ENCODE data around the gene SLC47A1.

SLC47A1 gene

DNA sequence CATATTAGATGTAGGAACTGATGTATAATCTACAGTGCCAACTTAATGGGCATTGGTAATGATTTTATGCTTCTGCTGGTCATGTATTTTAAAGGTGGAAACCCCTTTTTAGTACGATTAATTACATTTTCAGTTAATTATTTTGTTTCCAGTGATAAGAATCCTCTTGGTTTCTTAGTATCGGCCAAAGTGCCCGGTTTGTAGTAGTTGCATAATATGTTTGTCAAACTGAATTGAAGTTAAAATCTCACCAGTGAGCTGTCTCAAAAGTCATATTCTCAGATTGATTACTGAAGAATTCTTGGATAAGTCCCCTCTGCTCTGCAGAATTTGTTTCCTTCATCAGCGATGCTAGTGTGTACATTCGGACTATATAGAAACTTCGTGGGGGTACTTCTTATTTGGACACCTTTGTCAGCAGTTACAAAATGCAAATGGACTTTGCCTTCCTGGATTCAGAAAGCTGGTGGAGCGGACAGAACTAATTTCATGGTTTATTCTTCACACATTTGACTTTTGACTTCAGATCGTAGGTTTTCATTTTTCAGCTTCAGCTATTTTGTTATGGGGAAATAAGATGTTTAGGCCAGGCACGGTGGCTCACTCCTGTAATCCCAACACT, 28.2 kb downstream of the SLC47A1 start:
- DNase-seq (ENCODE audit: low read depth), result no peak
- TF ChIP-seq POLR2A (IDR thresholded peaks at IDR 0.05; ENCODE audit: extremely low read depth, insufficient read length) (no peak), MYC (IDR thresholded peaks at IDR 0.05; ENCODE audit: low read depth, low read length) (no peak)
- TF ChIP-seq, protein P1, sequence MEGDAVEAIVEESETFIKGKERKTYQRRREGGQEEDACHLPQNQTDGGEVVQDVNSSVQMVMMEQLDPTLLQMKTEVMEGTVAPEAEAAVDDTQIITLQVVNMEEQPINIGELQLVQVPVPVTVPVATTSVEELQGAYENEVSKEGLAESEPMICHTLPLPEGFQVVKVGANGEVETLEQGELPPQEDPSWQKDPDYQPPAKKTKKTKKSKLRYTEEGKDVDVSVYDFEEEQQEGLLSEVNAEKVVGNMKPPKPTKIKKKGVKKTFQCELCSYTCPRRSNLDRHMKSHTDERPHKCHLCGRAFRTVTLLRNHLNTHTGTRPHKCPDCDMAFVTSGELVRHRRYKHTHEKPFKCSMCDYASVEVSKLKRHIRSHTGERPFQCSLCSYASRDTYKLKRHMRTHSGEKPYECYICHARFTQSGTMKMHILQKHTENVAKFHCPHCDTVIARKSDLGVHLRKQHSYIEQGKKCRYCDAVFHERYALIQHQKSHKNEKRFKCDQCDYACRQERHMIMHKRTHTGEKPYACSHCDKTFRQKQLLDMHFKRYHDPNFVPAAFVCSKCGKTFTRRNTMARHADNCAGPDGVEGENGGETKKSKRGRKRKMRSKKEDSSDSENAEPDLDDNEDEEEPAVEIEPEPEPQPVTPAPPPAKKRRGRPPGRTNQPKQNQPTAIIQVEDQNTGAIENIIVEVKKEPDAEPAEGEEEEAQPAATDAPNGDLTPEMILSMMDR (IDR thresholded peaks at IDR 0.05; ENCODE audit: low read depth, low read length), result no peak
- TF ChIP-seq, protein P2, sequence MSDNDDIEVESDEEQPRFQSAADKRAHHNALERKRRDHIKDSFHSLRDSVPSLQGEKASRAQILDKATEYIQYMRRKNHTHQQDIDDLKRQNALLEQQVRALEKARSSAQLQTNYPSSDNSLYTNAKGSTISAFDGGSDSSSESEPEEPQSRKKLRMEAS (IDR thresholded peaks at IDR 0.05; ENCODE audit: low read depth, low read length), result no peak
- H3K4me3 ChIP-seq (ENCODE audit: low read depth, low read length), result no peak overlapping the region

DNA sequence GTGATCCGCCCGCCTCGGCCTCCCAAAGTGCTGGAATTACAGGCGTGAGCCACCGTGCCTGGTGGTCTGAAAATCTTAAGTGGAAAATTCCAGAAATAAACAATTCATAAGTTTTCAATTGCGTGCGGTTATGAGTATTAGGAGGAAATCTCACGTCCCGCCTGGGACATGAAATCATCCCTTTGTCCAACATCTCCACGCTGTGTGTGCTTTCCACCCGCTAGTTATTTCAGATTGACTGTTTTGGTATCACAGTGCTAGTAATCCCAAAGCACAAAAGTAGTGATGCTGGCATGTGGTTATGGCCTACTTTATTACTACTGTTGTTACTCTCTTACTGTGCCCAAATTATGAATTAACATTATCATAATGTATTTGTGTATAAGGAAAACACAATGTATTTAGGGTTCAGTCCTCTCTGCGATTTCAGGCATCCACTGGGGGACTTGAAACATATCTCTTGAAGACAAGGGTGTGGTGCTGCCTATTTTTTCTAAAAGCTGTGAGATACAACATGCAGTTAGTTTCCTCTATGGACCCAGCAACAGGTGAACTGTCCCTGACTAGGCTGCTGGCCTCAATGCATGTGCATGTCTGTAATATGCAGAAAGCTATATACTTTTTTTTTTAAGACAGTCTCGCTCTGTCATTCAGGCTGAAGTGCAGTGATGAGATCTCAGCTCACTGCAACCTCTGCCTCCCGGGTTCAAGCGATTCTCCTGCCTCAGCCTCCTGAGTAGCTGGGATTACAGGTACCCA, 32.3 kb downstream of the SLC47A1 start:
- no peak overlapping the region for H3K4me3 ChIP-seq (ENCODE audit: low read depth, low read length)
- TF ChIP-seq POLR2A (IDR thresholded peaks at IDR 0.05; ENCODE audit: extremely low read depth, insufficient read length) (no peak), MYC (IDR thresholded peaks at IDR 0.05; ENCODE audit: low read depth, low read length) (no peak)
- TF ChIP-seq, protein P1 (IDR thresholded peaks at IDR 0.05; ENCODE audit: low read depth, low read length), result no peak
- TF ChIP-seq, protein P2 (IDR thresholded peaks at IDR 0.05; ENCODE audit: low read depth, low read length), result no peak
- no peak for DNase-seq (ENCODE audit: low read depth)

DNA sequence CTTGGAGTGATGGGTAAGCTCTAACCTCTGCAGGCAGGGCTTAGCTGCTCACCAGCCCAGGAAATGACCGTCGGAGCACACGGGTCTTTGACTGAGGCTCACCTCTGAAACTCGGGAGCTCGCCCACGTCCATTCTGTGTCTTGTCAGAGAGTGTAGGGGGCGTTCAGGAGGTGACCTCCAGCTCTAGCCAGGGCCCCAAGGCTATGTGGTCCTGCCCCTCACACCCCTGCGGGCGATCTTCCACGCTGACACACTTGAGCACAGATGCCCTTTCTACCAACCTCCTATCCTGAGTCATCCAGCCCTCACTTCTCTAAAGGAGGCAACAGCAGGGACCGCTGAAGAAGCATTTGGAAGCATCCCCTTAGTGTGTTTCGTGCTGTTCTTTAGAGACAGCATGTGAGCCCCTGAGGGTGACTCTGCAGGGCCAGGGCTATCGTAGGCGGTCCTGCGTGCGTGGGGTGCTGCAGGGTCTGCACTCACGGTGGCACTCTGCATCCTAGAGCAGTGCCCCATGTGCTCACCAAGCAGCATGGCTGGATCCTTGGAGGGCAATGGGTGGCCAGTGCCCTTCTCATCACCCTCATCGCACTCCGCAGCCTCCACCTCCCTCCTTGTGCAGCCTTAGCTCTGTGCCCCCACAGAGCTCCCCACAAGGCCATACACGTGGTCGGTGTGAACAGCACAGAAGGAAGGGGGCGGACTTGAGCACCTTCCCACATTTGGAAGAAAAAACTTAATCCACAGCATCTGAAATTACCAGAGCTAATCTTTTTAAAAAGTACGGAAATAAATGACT, 33.8 kb downstream of the SLC47A1 start:
- TF ChIP-seq MYC (IDR thresholded peaks at IDR 0.05; ENCODE audit: low read depth, low read length) (no peak), POLR2A (IDR thresholded peaks at IDR 0.05; ENCODE audit: extremely low read depth, insufficient read length) (no peak)
- TF ChIP-seq, protein P2 (IDR thresholded peaks at IDR 0.05; ENCODE audit: low read depth, low read length), result no peak
- TF ChIP-seq, protein P1 (IDR thresholded peaks at IDR 0.05; ENCODE audit: low read depth, low read length), result no peak
- H3K4me3 ChIP-seq (ENCODE audit: low read depth, low read length), result no peak overlapping the region
- no peak for DNase-seq (ENCODE audit: low read depth)

DNA sequence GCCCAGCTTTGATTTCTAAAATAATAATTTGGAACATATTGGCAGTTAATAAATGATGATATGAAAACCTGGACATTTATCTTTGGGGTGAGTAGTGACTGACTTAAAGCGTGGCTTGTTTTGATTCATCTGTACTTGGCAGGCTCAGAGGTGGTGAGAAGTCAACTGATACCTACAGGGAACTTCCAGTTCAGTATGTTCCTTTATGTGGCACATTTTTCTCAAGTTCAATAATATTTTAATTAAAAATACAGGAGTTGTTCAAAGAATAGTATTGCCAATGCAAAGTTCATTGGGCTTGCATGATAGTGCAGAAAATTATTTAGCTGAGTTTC, 34.3 kb downstream of the SLC47A1 start:
- DNase-seq (ENCODE audit: low read depth), result no peak
- TF ChIP-seq, protein P2 (IDR thresholded peaks at IDR 0.05; ENCODE audit: low read depth, low read length), result no peak
- no peak for TF ChIP-seq POLR2A (IDR thresholded peaks at IDR 0.05; ENCODE audit: extremely low read depth, insufficient read length)
- TF ChIP-seq, protein P1 (IDR thresholded peaks at IDR 0.05; ENCODE audit: low read depth, low read length), result no peak
- H3K4me3 ChIP-seq (ENCODE audit: low read depth, low read length), result no peak overlapping the region

DNA sequence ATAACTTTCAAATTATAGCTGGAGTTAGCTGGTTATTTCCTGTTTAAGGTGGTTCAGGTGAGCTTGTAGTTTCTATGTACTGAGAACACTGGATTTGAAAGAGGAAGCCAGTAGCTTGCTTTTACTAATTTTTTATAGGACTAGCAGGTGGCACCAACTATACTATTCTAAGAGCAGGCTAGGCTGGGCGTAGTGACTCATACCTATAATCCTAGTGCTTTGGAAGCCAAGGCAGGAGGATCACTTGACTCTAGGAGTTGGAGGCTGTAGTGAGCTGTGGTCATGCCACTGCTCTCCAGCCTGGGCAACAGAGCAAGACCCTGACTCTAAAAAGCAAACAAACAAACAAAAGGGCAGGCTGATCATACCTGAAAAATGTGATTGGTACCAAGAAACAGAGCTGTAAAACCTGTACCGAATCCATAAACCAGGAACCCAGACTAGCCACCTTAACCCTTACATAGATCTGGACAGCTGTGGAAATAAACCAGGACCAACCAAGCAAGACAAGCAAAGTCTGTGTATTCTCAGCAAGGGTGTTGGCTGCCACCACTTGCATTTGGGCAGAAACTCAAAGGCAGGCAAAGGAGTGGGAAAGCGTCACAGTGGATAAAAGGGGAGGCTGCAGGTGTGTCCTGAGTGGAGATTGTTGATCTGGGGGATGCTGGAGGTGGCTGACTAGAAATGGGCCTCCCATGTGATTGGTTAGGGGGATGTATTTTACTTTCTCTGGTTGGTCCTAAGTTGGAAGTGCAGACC, 36.3 kb downstream of the SLC47A1 start:
- TF ChIP-seq MYC (IDR thresholded peaks at IDR 0.05; ENCODE audit: low read depth, low read length), result no peak
- no peak for TF ChIP-seq POLR2A (IDR thresholded peaks at IDR 0.05; ENCODE audit: extremely low read depth, insufficient read length)
- TF ChIP-seq, protein P2 (IDR thresholded peaks at IDR 0.05; ENCODE audit: low read depth, low read length), result no peak
- TF ChIP-seq, protein P1 (IDR thresholded peaks at IDR 0.05; ENCODE audit: low read depth, low read length), result no peak
- no peak overlapping the region for H3K4me3 ChIP-seq (ENCODE audit: low read depth, low read length)
- peak; percentile 71 for DNase-seq (ENCODE audit: low read depth)

Data from NB4 (cell line).